Suppressor macrophage (primary cell): ENCODE data around the gene CDIPT.
"Not testable (repeated sequence)": the region's sequence is repeated elsewhere in the genome, so short reads cannot be mapped to it uniquely, and the experiment has no call there.

ENCODE experiments used
- DNase-seq, 4 experiments: peaks; one replicate each; pipeline ENCODE4 v3.0.0-alpha.2; 2020 to 2022

CDIPT gene

DNA sequence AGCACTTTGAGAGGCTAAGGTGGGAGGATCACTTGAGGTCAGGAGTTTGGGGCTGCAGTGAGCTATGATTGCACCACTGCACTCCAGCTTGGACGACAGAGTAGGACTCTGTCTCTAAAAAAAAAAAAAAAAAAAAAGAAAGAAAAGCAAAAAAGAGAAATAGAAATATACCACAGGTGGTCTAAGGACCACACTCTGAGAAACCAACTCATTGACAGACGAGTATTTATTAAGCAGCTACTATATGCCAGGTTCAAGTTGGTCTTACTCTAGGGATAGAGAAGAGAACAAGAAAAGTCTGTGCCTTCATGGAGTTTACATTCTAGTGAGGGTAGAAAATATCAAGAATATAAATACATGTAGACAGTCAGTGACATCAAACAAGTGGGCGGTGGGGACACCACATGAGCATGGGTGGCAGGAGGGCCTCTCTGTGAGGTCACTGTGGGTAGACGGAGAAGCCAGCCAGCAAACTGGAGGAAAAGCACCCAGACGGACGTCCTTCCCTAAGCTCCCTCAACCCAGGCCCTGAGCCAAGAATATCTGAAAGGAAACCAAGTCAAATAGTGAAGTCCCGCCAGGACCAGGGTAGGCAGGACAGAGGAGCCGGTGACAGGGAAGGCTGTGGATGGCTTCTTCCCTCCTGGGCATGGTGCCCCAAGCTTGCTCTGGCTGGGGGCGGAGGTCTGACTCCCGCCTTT, 4.7 kb downstream of the CDIPT start:
- DNase-seq: peak; percentile 62 to 77 (median 68)

DNA sequence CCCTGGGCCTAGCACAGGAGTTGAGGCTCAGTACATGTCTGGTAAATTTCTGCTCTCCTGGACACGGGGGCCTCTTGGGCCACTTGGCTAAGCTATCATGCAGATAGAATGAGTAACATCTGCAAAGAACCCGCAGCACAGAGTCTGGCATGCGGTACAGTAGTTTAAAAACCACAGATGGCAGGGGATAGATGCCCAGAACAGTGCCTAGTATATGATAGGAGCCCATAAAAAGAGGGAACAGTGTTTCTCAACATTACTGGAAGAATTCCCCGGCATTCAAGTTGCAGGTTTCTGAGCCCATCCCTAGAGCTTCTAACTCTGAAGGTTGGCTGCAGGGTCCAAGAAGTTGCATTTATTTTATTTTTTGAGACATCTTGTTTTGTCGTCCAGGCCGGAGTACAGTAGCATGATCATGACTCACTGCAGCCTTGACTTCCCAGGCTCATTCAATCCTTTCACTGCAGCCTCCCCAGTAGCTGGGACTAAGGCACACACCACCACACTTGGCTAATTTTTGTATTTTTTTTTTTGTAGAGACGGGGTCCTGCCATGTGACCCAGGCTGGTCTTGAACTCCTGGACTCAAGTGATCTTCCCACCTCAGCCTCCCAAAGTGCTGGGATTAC, 5.8 kb downstream of the CDIPT start:
- no peak for DNase-seq

DNA sequence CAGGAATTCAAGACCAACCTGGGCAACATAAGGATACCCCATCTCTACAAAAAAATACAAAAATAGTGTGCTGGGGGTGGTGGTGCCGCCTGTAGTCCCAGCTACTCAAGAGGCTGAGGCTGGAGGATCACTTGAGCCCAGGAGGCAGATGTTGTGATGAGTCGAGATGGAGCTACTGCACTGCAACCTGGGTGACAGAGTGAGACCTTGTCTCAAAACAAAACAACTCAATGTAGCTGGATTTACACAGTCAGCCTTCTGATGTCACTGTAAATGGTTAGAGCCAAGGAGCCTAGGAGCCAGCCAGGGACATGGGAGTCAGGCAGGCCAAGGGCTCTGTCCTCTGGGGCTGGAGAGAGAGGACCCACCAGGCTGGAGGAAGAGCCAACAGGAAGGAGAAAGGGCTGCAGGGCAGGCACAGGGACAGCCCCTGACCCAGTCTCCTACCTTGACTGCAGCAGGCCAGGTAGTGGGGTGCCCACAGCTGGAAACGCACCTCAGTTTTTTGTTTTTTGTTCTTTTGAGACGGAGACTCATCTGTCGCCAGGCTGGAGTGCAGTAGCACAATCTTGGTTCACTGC, 8.4 kb downstream of the CDIPT start:
- DNase-seq: no peak

DNA sequence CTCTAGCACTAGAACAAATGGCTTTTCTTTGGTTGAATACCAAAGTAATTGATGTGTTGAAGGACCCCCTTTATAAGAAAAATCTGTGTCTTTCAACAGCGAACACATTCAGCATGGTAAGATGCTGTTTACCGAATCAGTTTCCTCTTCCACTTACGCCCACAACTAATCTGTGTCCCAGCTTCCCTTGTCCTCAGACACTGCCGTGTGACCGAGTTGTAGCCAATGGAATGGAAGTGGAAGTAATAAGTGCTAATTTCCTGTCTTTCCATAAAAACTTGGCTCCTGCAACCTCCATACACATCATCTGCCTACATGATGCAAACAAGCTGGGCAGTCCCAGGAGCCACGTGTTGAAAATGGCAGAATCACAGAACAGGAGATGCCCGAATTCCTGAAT, 10.4 kb downstream of the CDIPT start:
- peak; percentile 48 to 75 (median 70) for DNase-seq

DNA sequence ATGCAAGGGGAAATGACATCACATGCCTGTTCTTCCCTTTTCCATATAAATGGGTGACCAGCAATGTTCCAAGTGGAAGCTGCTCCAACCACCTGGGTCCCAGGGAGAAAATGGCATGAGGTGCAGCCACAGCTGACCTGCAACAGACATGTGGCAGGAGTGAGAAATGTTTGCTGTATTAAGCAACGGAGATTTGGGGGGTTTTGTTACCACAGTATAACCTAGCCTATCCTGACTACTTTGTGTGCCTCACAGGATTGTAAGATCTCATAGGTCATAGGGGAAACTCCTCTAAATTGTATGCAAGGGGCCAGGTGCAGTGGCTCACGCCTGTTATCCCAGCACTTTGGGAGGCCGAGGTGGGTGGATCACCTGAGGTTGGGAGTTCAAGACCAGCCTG, 12.0 kb downstream of the CDIPT start:
- peak in 1 of 4 experiments; percentile 7 for DNase-seq

DNA sequence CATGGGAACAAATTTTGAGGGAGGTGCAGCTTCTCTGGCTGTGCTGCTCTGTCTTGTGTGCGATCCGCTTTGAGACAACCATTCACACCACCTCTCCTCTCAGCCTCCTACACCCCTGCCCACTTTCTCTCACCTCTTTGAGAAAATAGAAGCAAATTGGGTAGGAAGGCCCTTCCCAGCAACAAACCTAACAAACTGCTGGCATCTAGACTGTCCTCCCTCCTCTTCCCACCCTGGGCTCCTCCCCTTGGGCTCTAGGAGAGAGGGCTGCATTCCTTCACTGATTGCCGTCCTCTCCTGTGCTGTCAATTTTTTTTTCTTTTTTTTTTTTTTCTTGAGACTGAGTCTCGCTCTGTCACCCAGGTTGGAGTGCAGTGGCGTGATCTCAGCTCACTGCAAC, 13.5 kb downstream of the CDIPT start:
- no peak for DNase-seq

- peak; percentile 80 to 90 (median 82) for DNase-seq
Measured at GRCh38 chr16:29848420-29849297, 14.4 kb downstream of the CDIPT start.

DNA sequence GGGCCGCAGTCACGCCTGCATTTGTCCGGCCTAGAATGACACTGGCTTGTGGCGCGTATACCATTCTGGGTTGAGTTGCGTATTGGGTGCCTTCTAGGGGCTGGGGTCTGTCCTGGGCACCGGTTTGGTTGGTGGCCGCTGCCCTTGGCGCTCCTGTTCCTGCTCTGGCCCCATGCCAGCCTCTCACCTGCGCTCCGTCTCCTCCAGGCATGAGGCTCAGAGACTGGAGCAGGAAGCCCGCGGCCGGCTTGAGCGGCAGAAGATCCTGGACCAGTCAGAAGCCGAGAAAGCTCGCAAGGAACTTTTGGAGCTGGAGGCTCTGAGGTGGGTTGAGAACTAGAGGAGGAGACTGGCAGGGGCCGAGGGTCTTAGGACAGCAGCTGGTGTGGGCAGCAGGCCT, 17.4 kb downstream of the CDIPT start:
- DNase-seq: no peak

GRCh38 chr16:29844575-29845331, 18.3 kb downstream of the CDIPT start:
- no peak for DNase-seq

DNA sequence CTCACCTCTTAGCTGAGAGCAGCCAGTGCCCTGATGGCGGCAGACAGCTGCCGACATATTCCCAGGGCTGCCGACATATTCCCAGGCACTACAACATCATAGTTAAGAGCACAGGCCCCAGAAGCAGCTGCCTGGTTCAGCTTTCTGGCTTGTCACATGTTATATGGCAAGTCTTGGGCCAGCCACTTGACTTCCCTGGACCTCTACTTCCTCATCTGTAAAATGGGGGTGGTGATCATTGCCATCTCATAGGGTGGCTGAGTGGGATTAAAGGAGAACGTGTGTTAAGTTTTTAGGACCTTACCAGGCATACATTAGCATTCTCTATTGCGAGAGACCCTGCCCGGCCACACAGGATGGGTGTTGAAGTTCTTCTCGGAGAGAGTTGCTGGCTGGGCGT, 19.1 kb downstream of the CDIPT start:
- DNase-seq: peak in 3 of 4 experiments; percentile 32 to 51 (median 50)

- no peak for DNase-seq
Measured at GRCh38 chr16:29842732-29843346, 20.2 kb downstream of the CDIPT start.

DNA sequence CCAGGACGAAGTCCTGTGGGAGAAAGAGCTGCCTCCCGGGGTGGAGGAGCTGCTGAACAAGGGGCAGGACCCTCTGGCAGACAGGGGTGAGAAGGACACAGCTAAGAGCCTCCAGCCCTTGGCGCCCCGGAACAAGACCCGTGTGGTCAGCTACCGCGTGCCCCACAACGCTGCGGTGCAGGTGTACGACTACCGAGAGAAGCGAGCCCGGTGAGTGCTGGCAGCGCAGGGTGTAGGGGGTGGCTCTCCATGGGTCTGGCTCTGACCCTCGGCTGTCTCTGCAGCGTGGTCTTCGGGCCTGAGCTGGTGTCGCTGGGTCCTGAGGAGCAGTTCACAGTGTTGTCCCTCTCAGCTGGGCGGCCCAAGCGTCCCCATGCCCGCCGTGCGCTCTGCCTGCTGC, 21.4 kb downstream of the CDIPT start:
- no peak for DNase-seq

DNA sequence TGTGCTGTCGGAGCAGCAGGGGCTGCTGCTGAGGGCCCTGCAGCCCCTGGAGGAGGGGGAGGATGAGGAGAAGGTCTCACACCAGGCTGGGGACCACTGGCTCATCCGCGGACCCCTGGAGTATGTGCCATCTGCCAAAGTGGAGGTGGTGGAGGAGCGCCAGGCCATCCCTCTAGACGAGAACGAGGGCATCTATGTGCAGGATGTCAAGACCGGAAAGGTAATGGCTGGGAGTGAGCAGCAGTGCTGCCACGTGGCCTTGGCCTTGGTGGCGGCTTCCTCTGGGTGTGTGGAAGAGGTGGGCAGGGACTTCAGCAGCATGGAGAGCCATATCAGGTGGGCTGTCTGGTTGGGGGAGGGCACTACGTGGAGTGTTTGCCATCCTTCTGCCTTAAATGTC, 22.8 kb downstream of the CDIPT start:
- DNase-seq: no peak

DNA sequence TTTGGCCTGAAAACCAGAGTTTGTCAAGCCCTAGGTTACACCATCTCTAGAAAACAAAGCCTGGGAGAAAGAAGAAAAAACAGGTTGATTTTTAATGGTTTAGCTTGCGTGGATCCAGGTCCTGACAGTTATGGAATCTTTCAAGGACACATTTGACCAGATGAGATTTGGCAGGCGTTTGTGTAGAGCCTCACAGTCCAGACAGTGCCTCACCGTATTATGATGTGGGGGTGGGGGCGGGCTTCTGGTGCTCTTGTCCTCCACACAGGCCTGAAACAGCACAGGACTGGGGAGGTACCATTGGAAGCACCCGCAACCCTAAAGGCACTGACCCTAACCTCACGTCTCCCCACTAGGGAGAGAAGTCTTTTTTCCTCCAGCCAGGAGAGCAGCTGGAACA, 23.2 kb downstream of the CDIPT start:
- no peak for DNase-seq

DNA sequence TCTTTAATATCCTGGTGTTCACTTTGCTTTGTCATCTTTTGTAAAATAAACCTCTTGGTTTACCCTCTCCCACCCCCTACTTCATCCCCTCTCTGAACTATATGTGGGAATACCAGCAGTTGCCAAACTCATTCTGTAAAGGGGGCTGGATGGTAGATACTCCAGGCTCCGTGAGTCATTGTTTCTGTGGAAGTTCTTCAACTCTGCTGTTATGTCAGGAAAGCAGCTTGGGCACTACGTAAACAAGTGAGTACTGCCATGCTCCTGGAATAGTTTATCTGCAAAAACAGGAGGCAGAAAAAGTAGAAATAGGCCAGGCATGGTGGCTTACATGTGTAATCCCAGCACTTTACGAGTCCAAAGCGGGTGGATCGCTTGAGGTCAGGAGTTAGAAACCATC, 25.2 kb downstream of the CDIPT start:
- DNase-seq: no peak

DNA sequence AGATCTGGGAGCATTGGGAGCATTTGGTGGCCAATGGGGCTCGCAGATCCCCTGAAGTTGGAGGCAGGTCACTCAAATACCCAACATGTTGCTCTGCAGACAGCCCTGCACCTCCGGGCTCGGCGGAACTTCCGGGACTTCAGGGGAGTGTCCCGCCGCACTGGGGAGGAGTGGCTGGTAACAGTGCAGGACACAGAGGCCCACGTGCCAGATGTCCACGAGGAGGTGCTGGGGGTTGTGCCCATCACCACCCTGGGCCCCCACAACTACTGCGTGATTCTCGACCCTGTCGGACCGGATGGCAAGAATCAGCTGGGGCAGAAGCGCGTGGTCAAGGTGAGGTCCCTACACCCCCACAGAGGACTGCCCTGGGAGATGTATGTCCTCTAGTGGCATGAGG, 26.4 kb downstream of the CDIPT start:
- DNase-seq: no peak

- no peak for DNase-seq
Measured at GRCh38 chr16:29835926-29836325, 27.1 kb downstream of the CDIPT start.

GRCh38 chr16:29834079-29834478, 28.9 kb downstream of the CDIPT start:
- DNase-seq: no peak

DNA sequence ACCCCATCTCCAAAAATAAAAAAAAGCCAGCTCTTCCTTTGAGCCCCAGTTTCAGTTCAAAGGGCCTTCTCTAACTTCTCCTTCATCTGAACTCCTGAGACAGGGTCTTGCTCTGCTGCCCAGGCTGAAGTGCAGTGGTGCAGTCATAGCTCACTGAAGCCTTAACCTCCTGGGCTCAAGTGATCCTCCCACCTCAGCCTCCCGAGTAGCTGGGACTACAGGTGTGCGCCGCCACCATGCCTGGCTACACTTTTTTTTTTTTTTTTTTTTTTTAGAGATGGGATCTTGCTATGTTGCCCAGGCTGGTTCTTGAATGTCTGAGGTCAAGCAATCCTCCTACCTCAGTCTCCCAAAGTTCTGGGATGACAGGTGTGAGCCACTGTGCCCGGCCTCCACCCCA, 29.8 kb downstream of the CDIPT start:
- not testable (repeated sequence) for DNase-seq

- DNase-seq: no peak
Measured at GRCh38 chr16:29831490-29831889, 31.5 kb downstream of the CDIPT start.

DNA sequence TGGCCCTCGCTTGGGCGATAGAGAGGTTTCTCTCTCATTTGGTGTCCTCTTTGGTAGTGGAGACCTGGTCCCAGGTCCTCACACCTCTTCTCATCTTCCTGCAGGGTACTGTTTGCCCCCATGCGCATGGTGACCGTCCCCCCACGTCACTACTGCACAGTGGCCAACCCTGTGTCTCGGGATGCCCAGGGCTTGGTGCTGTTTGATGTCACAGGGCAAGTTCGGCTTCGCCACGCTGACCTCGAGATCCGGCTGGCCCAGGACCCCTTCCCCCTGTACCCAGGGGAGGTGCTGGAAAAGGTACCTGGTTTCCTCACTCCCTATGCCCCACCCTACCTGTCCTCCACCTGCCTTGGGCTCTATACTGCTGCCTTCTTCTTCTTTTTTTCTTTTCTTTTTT, 32.3 kb downstream of the CDIPT start:
- no peak for DNase-seq

DNA sequence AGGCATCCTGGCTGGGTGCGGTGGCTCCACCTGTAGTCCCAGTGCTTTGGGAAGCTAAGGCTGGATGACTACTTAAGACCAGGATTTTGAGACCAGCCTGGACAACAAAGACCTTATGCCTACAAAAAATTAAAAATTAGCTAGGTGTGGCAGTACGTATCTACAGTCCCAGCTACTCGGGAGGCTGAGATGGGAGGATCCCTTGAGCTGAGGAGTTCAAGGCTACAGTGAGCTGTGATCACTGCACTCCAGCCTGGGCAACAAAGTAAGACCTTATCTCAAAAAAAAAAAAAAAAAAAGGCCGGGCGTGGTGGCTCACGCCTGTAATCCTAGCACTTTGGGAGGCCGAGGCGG, 36.7 kb downstream of the CDIPT start:
- no peak for DNase-seq
